Measurements from ENCODE around the gene POU4F3. TPM values are rescaled to one million over a fixed set of nuclear protein-coding genes. Genes with fewer than 3 reads are reported as not detected.
A peak's percentile ranks its signal among the peaks of the same experiment; 100 is the strongest.

POU4F3 gene
- total and polyA plus RNA-seq, 2 of the 8 experiments (the other 6 are each of a cell fraction or from before 2014, with no cell fraction given): 0.09 TPM; not detected in 1

- no peaks in the 10 kb centered on the region for H3K27me3 ChIP-seq (replicated peaks in 1 of 4; ENCODE audit: control insufficient read depth in 3 of 4, extremely low read depth in 1 of 4, insufficient read depth in 3 of 4, low read length in 3 of 4)
- H3K14ac ChIP-seq (ENCODE audit: insufficient read length): no peak overlapping the region
- no peak overlapping the region for H3K56ac ChIP-seq (replicated peaks; ENCODE audit: insufficient read length, low read depth, low read length)
- peaks cover 0 to 12% (median 1%) of the 10 kb centered on the region in 4 experiments; a peak in 2 of 8 replicates for H3K36me3 ChIP-seq (ENCODE audit: control insufficient read depth in 2 of 4, insufficient read depth in 4 of 4, low read length in 3 of 4)
- no peaks in the 10 kb centered on the region for H3K79me2 ChIP-seq (ENCODE audit: control insufficient read depth in 1 of 2, insufficient read depth in 2 of 2, low read length in 2 of 2)
- no peak overlapping the region for H3K23ac ChIP-seq (ENCODE audit: insufficient read length)
- H4K8ac ChIP-seq (ENCODE audit: extremely low read depth, insufficient read depth, low read length): no peak overlapping the region
- no peak overlapping the region for H3K4ac ChIP-seq (replicated peaks; ENCODE audit: insufficient read length, low read depth, low read length)
- no peaks in the 10 kb centered on the region for H3K23me2 ChIP-seq (ENCODE audit: low read depth, low read length)
- H2BK5ac ChIP-seq (ENCODE audit: low read depth, low read length): no peak overlapping the region
- ChIA-PET CTCF (ENCODE audit: partially characterized antibody) (interaction anchor here (0.7 to 2.1 kb wide), 8 partner anchors 11 to 331 kb away, joined by 3 to 18 read pairs (median 6); no protein-coding TSS in a partner anchor), POLR2A (ENCODE audit: partially characterized antibody) (interaction anchor here (1.1 kb wide), 1 partner anchor 12 kb away, joined by 4 read pairs; no protein-coding TSS in a partner anchor)
- FAIRE-seq (no peak), DNase-seq (ENCODE audit: low read depth in 1 of 2, low spot score in 2 of 2) (no peak)
- H3K4me1 ChIP-seq (replicated peaks in 1 of 4; ENCODE audit: control insufficient read depth in 3 of 4, insufficient read depth in 4 of 4, low read length in 3 of 4): no peaks in the 10 kb centered on the region
- H3K9ac ChIP-seq (replicated peaks in 1 of 4; ENCODE audit: extremely low read depth in 1 of 4, low read depth in 3 of 4, low read length in 3 of 4): no peak overlapping the region
- no peak overlapping the region for H2AFZ ChIP-seq (ENCODE audit: low read length)
- no peak overlapping the region for H2BK12ac ChIP-seq (ENCODE audit: low read depth, low read length)
- no peak overlapping the region for H3K27ac ChIP-seq (ENCODE audit: low read depth, low read length)
- H2BK120ac ChIP-seq (replicated peaks; ENCODE audit: low read depth, low read length): no peak overlapping the region
- TF ChIP-seq RAD21 (IDR thresholded peaks at IDR 0.05 in 1 of 2, conservative IDR thresholded peaks at IDR 0.05 in 1 of 2; ENCODE audit: low read depth in 2 of 2, low read length in 2 of 2): peak; percentile 79 to 80
- no peak for TF ChIP-seq SRF (IDR thresholded peaks at IDR 0.05; ENCODE audit: low read depth, low read length)
- no peak for TF ChIP-seq SIRT6 (IDR thresholded peaks at IDR 0.05; ENCODE audit: low read length)
- TF ChIP-seq RNF2 (IDR thresholded peaks at IDR 0.05; ENCODE audit: borderline replicate concordance, low read depth, low read length, missing control alignments, poor library complexity, severe bottlenecking): no peak
- no peak for TF ChIP-seq MAFK (IDR thresholded peaks at IDR 0.05; ENCODE audit: low read depth, low read length)
- TF ChIP-seq CTCF (IDR thresholded peaks at IDR 0.05; ENCODE audit: control extremely low read depth in 1 of 3, insufficient read depth in 1 of 3, low read depth in 1 of 3, low read length in 3 of 3): peak in 2 of 3 experiments; percentile 37 to 67; a peak in 2 of 4 replicates
- TF ChIP-seq NRF1 (IDR thresholded peaks at IDR 0.05; ENCODE audit: low read depth, low read length): no peak
- H3K4me2 ChIP-seq (ENCODE audit: insufficient read depth in 1 of 2, low read depth in 2 of 2, low read length in 2 of 2): no peak overlapping the region
- H3K79me1 ChIP-seq (ENCODE audit: low read depth, low read length): no peaks in the 10 kb centered on the region
- H4K20me1 ChIP-seq (replicated peaks in 1 of 2; ENCODE audit: control insufficient read depth in 1 of 2, insufficient read depth in 2 of 2, low read length in 2 of 2): no peaks in the 10 kb centered on the region
- H2AK5ac ChIP-seq (ENCODE audit: low read depth, low read length): no peak overlapping the region
- H4K91ac ChIP-seq (replicated peaks; ENCODE audit: insufficient read length, low read length): no peak overlapping the region
- H3K4me3 ChIP-seq (ENCODE audit: extremely low read depth in 1 of 4, insufficient read depth in 2 of 4, low read depth in 3 of 4, low read length in 4 of 4): no peak overlapping the region
- no peak overlapping the region for H2BK20ac ChIP-seq (ENCODE audit: low read length)
- no peak overlapping the region for H3K18ac ChIP-seq (ENCODE audit: extremely low read depth, low read length)
- WGBS, 2 experiments (ENCODE audit: extremely low coverage in 1 of 2, insufficient coverage in 1 of 2, insufficient read length in 1 of 2, insufficient replicate concordance in 2 of 2, low coverage in 1 of 2, low lambda C conversion rate in 2 of 2, missing lambda C conversion rate in 1 of 2): 27% methylated on average over 5 of the region's 5 CpGs; no CpG with 5 or more reads in 1 of the 2 experiments
- H3K9me3 ChIP-seq (ENCODE audit: insufficient read depth in 2 of 2, low read depth in 1 of 2, low read length in 1 of 2): no peaks in the 10 kb centered on the region
- no peak overlapping the region for H4K5ac ChIP-seq (ENCODE audit: insufficient read length, low read depth, low read length)
- H2BK15ac ChIP-seq (ENCODE audit: low read length): no peak overlapping the region
Observed at GRCh38 chr5:146291421-146292074, 47.1 kb upstream of the POU4F3 start.

All from H1 (cell line).